Heart right ventricle (tissue), 16 donors: Measurements from ENCODE around the gene CLIC4. TPM values are rescaled to one million over a fixed set of nuclear protein-coding genes. Genes with fewer than 3 reads are reported as not detected.

Experiments
- ATAC-seq, 8 donors: fragments of 200-7000 bp; cut with Tn5 transposase; one replicate each; pipeline ENCODE4 v1.9.1; 2020; ENCODE audit warnings: mild to moderate bottlenecking in 8 of 8, moderate library complexity in 8 of 8, moderate number of reproducible peaks in 1 of 8
- DNase-seq, 2 donors: peaks; one replicate each; pipeline ENCODE4 v3.0.0-alpha.2; 2020
- H3K27ac ChIP-seq, 10 donors: fragments of 200-600 bp; sonication (generic) in 2 of 10; one replicate each; pipeline versions ENCODE4 v1.5.0 to v1.8.0; 2020 to 2022; ENCODE audit warnings: mild to moderate bottlenecking in 3 of 10
- H3K27me3 ChIP-seq, 7 donors: fragments of 200-600 bp; one replicate each; pipeline ENCODE4 v1.8.0; 2021 to 2022; ENCODE audit warnings: mild to moderate bottlenecking in 2 of 7
- H3K36me3 ChIP-seq, 9 donors: fragments of 200-600 bp; sonication (generic) in 1 of 9; one replicate each; pipeline versions ENCODE4 v1.5.0 to v1.8.0; 2020 to 2022; ENCODE audit warnings: mild to moderate bottlenecking in 2 of 9
- H3K4me1 ChIP-seq, 9 donors: fragments of 200-600 bp; sonication (generic) in 1 of 9; one replicate each; pipeline versions ENCODE4 v1.5.0 to v1.8.0; 2020 to 2022; ENCODE audit warnings: mild to moderate bottlenecking in 4 of 9
- H3K4me3 ChIP-seq, 10 donors: fragments of 200-600 bp; sonication (generic) in 2 of 10; one replicate each; pipeline versions ENCODE4 v1.5.0 to v1.8.0; 2020 to 2022; ENCODE audit warnings: mild to moderate bottlenecking in 7 of 10, moderate library complexity in 2 of 10
- H3K9me3 ChIP-seq, 11 donors: fragments of 200-600 bp in 10 of 11; sonication (generic) in 2 of 11; one replicate each; pipeline versions ENCODE4 v1.5.0 to v1.8.0; 2013 to 2022; ENCODE audit warnings: mild to moderate bottlenecking in 2 of 11, control low read depth in 1 of 11, moderate library complexity in 1 of 11
- CTCF ChIP-seq, 9 donors: fragments of 200-600 bp; sonication (generic) in 2 of 9; IDR thresholded peaks; one replicate each; pipeline versions ENCODE4 v1.5.0 to v1.8.0; 2021 to 2022; ENCODE audit warnings: antibody characterized with exemption in 9 of 9, mild to moderate bottlenecking in 5 of 9, moderate library complexity in 1 of 9
- WGBS, 2 donors: extraction: QIAGEN DNeasy Blood & Tissue Kit; methylation state at CpG; one replicate each; pipeline ENCODE4 v1.1.7; 2013; ENCODE audit warnings: inconsistent platforms in 1 of 2; 5-methylcytosine and 5-hydroxymethylcytosine counted together
- intact Hi-C, 10 donors: fragments of 100-400 bp; cut with DNase I; formaldehyde crosslinking; loops; one replicate each; pipeline versions ENCODE4 v1.11.1 to v1.14.2; 2022
- polyA plus RNA-seq, 2 donors: library from polyadenylated mRNA; stranded (reverse); fragments of 200-250 nt; gene quantifications; one replicate each; pipeline ENCODE4 v1.2.3, GENCODE V29; 2013
- total RNA-seq, 10 donors: library from RNA; stranded (reverse); fragmentation: NEBNext Ultra II Directional in 3 of 10; extraction: Animal tissue kit (Norgen Biotek cat#: 25700) in 3 of 10; gene quantifications; one replicate each; pipeline versions ENCODE4 v1.2.1 to v1.2.4, GENCODE V29; 2021 to 2023
- donor health status: Arrhythmogenic right ventricular cardiomyopathy.
- donor health status: ischemic (EF 13 %, LVEDD 7.1; RV severe dilation, severe dysfunction).
- donor health status: healthy with polysubstance abuse.
- donor health status: DM: no; HTN: yes; CAD: no.
- donor health status: DM: no; HTN: no; CAD: no.
- donor health status: ischemic (EF 25% LVEDD 6.9; RV normal size, moderate dysfunction).
- donor health status: ischemic (EF 25% LVEDD 5.7; RV mildly dilated, moderate dysfunction).
- donor health status: healthy.
- donor health status: DM: yes; HTN: yes; CAD: no.
- donor health status: Ischemic cardiomyopathy.
- donor health status: ischemic (EF 35%, LVEDD 5.7; RV mildly dilated, moderate dysfunction).
- donor health status: nonischemic (EF 11% LVEDD 7.7; RV severe dilation, severe dysfunction).
- donor health status: DM: yes; HTN: yes; CAD: no.
- donor health status: PGD.
- donor health status: ischemic (EF 29% LVEDD 5.4; RV normal size, mild dysfunction).
- donor health status: nonischemic (EF 23%, LVEDD 6.1; RV moderate dilation, normal function).

CLIC4 gene
- total and polyA plus RNA-seq, 12 donors, result 90.8 to 511 (median 336) TPM

- no peak for ATAC-seq
- no peak for TF ChIP-seq CTCF (IDR thresholded peaks at IDR 0.05)
- no peak for DNase-seq
- WGBS, 2 donors, result 85 to 89% methylated on average over 1 of the region's 1 CpG
- H3K4me3 ChIP-seq, result no peak overlapping the region
- H3K27me3 ChIP-seq, result no peaks in the 10 kb centered on the region
- peaks cover 9 to 93% (median 74%) of the 10 kb centered on the region in 9 donors for H3K4me1 ChIP-seq
- H3K36me3 ChIP-seq, result peaks cover 0 to 4% (median 0%) of the 10 kb centered on the region in 9 donors
- no peaks in the 10 kb centered on the region for H3K9me3 ChIP-seq
- intact Hi-C loops, result no loop called here
- peak overlapping the region in 3 of 10 donors; percentile 28 to 74 (median 56) for H3K27ac ChIP-seq
These were observed 16.3 kb downstream of the CLIC4 start for GRCh38 chr1:24761582-24761981.

GRCh38 chr1:24762133-24762676 is 17.0 kb downstream of the CLIC4 start:
- Histone ChIP-seq H3K27ac (peak overlapping the region in 4 of 10 donors; percentile 13 to 74 (median 58)), H3K4me1 (peaks cover 9 to 99% (median 74%) of the 10 kb centered on the region in 9 donors), H3K9me3 (no peaks in the 10 kb centered on the region), H3K4me3 (no peak overlapping the region), H3K27me3 (no peaks in the 10 kb centered on the region), H3K36me3 (peaks cover 0 to 4% (median 0%) of the 10 kb centered on the region in 9 donors)
- peak in 2 of 8 donors; percentile 15 to 43 for ATAC-seq
- no peak for TF ChIP-seq CTCF (IDR thresholded peaks at IDR 0.05)
- 85 to 91% methylated on average over 3 of the region's 3 CpGs for WGBS, 2 donors
- intact Hi-C loops, result no loop called here
- DNase-seq, result no peak

- intact Hi-C loops, result no loop called here
- Histone ChIP-seq H3K36me3 (peaks cover 0 to 10% (median 0%) of the 10 kb centered on the region in 9 donors), H3K4me1 (peaks cover 9 to 100% (median 68%) of the 10 kb centered on the region in 9 donors), H3K27ac (peak overlapping the region in 2 of 10 donors; percentile 23 to 59), H3K9me3 (no peaks in the 10 kb centered on the region), H3K27me3 (no peaks in the 10 kb centered on the region), H3K4me3 (no peak overlapping the region)
- no peak for ATAC-seq
- 80 to 82% methylated on average over 3 of the region's 3 CpGs for WGBS, 2 donors
- no peak for TF ChIP-seq CTCF (IDR thresholded peaks at IDR 0.05)
- no peak for DNase-seq
These were observed 18.4 kb downstream of the CLIC4 start for GRCh38 chr1:24763671-24764070.

- intact Hi-C loops, result no loop called here
- Histone ChIP-seq H3K9me3 (no peaks in the 10 kb centered on the region), H3K4me3 (no peak overlapping the region), H3K36me3 (peaks cover 0 to 10% (median 0%) of the 10 kb centered on the region in 9 donors), H3K27me3 (no peaks in the 10 kb centered on the region), H3K4me1 (peaks cover 9 to 100% (median 74%) of the 10 kb centered on the region in 9 donors), H3K27ac (peak overlapping the region in 5 of 10 donors; percentile 39 to 88 (median 56))
- no peak for ATAC-seq
- no peak for TF ChIP-seq CTCF (IDR thresholded peaks at IDR 0.05)
- DNase-seq, result no peak
- 64 to 66% methylated on average over 3 of the region's 3 CpGs for WGBS, 2 donors
These were observed 19.2 kb downstream of the CLIC4 start for GRCh38 chr1:24764439-24764838.
